ENCODE results near the gene INPP4A.

DNA sequence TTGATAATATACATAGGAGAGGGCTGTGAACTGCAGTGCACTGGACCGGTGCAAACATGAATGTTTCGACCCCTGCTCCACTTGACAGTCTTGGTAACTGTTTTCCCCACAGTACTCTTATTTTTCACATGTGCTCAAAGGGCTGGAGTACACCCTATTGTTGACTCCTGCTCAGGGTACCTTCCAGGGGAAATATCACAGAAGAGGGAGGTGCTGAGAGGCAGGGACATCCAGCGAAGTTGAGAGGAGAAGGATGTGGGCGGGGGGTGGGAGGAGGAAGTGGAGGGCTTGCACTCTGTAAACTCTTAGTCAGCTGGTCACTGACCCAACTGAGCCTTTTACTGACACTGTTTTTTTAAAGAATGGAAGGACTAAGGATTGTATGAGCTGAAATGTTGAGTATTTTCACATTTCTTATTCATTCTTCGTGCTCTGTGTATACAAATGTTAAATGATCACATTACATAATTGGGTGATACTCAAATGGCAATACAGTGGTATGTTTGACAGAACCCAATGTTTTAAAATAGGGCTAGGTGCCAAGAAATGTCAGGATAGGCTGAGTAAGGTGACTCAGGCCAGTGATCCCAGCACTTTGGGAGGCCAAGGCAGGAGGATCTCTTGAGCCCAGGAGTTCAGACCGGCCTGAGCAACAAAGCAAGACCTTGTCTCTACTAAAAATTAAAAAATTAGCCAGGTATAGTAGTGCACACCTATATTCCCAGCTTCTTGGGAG is 10.0 kb downstream of the INPP4A start:
- TF ChIP-seq, protein P1, sequence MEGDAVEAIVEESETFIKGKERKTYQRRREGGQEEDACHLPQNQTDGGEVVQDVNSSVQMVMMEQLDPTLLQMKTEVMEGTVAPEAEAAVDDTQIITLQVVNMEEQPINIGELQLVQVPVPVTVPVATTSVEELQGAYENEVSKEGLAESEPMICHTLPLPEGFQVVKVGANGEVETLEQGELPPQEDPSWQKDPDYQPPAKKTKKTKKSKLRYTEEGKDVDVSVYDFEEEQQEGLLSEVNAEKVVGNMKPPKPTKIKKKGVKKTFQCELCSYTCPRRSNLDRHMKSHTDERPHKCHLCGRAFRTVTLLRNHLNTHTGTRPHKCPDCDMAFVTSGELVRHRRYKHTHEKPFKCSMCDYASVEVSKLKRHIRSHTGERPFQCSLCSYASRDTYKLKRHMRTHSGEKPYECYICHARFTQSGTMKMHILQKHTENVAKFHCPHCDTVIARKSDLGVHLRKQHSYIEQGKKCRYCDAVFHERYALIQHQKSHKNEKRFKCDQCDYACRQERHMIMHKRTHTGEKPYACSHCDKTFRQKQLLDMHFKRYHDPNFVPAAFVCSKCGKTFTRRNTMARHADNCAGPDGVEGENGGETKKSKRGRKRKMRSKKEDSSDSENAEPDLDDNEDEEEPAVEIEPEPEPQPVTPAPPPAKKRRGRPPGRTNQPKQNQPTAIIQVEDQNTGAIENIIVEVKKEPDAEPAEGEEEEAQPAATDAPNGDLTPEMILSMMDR (IDR thresholded peaks at IDR 0.05): no peak
- TF ChIP-seq POLR2A (IDR thresholded peaks at IDR 0.05) (no peak), EP300 (IDR thresholded peaks at IDR 0.05) (no peak)
